Fibroblast of lung (primary cell): ENCODE results near the gene PIEZO2. TPM values are rescaled to one million over a fixed set of nuclear protein-coding genes. Genes with fewer than 3 reads are reported as not detected.
"Not testable (repeated sequence)": the region's sequence is repeated elsewhere in the genome, so short reads cannot be mapped to it uniquely, and the experiment has no call there.

Source experiments
- DNase-seq, 2 donors: peaks; one replicate each; pipeline versions ENCODE4 v3.0.0 to v3.0.0-alpha.2; 2010; ENCODE audit warnings: low read depth in 2 of 2
- H2AFZ ChIP-seq: 2 replicates; pipeline ENCODE4 v1.5.1; 2012; ENCODE audit warnings: low read length, control low read depth, inconsistent platforms
- H3K27ac ChIP-seq: 2 replicates; pipeline ENCODE4 v1.5.1; 2011; ENCODE audit warnings: low read length, control low read depth; ENCODE audit not compliant: insufficient read depth
- H3K27me3 ChIP-seq: 2 replicates; pipeline ENCODE4 v1.5.1; 2011; ENCODE audit warnings: mild to moderate bottlenecking, low read length; ENCODE audit not compliant: control insufficient read depth, insufficient read depth
- H3K36me3 ChIP-seq: 2 replicates; pipeline ENCODE4 v1.5.1; 2011; ENCODE audit warnings: low read length; ENCODE audit not compliant: control insufficient read depth, insufficient read depth
- H3K4me1 ChIP-seq: 2 replicates; pipeline ENCODE4 v1.5.1; 2011; ENCODE audit warnings: low read length; ENCODE audit not compliant: control insufficient read depth, insufficient read depth; ENCODE audit errors: extremely low read depth
- H3K4me2 ChIP-seq: 2 replicates; pipeline ENCODE4 v1.5.1; 2011; ENCODE audit warnings: low read length, control low read depth; ENCODE audit not compliant: insufficient read depth; ENCODE audit errors: extremely low read depth
- H3K4me3 ChIP-seq, 4 experiments: fragments of 200-600 bp in 1 of 4; sonication (generic) in 1 of 4; replicated peaks in 1 of 4; 2 replicates each; pipeline ENCODE4 v1.5.1; 2011 to 2016; ENCODE audit warnings: low read length in 4 of 4, low read depth in 3 of 4, mild to moderate bottlenecking in 3 of 4, control low read depth in 2 of 4, inconsistent platforms in 1 of 4, mixed read lengths in 1 of 4; ENCODE audit not compliant: insufficient read depth in 1 of 4; ENCODE audit errors: control extremely low read depth in 1 of 4
- H3K79me2 ChIP-seq: 2 replicates; pipeline ENCODE4 v1.5.1; 2012; ENCODE audit warnings: mild to moderate bottlenecking, low read length, inconsistent platforms; ENCODE audit not compliant: control insufficient read depth, insufficient read depth
- H3K9ac ChIP-seq: 2 replicates; pipeline ENCODE4 v1.5.1; 2011; ENCODE audit warnings: mild to moderate bottlenecking, low read length, control low read depth; ENCODE audit not compliant: insufficient read depth
- H3K9me3 ChIP-seq: 2 replicates; pipeline ENCODE4 v1.5.1; 2012; ENCODE audit warnings: low read depth, low read length; ENCODE audit not compliant: control insufficient read depth, insufficient read depth
- H4K20me1 ChIP-seq: 2 replicates; pipeline ENCODE4 v1.5.1; 2011; ENCODE audit warnings: low read length; ENCODE audit not compliant: control insufficient read depth, insufficient read depth; ENCODE audit errors: extremely low read depth
- polyA plus RNA-seq, 2 donors: library from polyadenylated mRNA; depleted of rRNA in 1 of 2; stranded (reverse) in 1 of 2; unstranded in 1 of 2; fragments of >200 nt; gene quantifications; 2 replicates each; pipeline ENCODE4 v1.2.1, GENCODE V29; 2011 to 2012; ENCODE audit warnings: missing spikeins in 1 of 2
- total RNA-seq: library from RNA; depleted of rRNA; stranded (reverse); fragments of >200 nt; gene quantifications from 2 replicates; pipeline ENCODE4 v1.2.1, GENCODE V29; 2014

Gene PIEZO2
- total and polyA plus RNA-seq, 2 donors (not counting 1 experiment from before 2014, with no cell fraction given) = 1.2 to 6.6 TPM

DNA sequence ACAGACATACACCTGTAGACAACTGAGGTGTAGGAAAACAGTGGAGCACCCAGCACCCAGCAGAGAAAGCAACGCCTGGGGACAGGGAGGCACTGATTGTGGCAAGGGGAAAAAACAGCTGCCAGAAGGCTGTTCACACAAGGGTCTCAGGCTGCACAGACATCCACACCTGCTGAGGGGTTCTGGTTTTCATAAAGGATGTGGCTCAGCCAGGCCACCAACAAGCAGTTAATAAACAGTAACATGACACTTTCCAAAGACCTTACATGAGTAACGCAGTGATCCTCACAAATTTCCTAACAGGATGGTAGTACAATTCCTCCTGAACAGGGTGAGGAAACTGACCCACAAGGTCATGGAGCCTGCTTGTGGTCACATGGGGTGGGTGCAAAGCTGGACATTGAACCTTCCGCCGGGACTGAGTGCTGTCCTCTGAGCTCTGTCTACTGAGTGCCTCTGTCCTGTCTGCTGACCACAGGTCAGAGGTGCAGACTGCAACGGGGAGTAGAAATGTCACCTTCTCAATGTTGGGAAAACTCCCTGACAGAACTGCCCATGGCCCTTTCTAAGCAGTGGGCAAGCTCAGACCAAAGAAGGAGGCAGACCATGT is 506.3 kb downstream of the PIEZO2 start:
- not testable (repeated sequence) for H3K9me3 ChIP-seq, H3K79me2 ChIP-seq, H3K4me3 ChIP-seq, H3K9ac ChIP-seq, H3K27ac ChIP-seq, H3K4me2 ChIP-seq, H4K20me1 ChIP-seq, DNase-seq, H3K4me1 ChIP-seq, H2AFZ ChIP-seq, H3K27me3 ChIP-seq, H3K36me3 ChIP-seq

- H3K4me3 ChIP-seq, H3K4me1 ChIP-seq, H3K79me2 ChIP-seq, H4K20me1 ChIP-seq, H3K9me3 ChIP-seq, H3K36me3 ChIP-seq, H3K9ac ChIP-seq, H3K27ac ChIP-seq, H3K27me3 ChIP-seq, H3K4me2 ChIP-seq, H2AFZ ChIP-seq, DNase-seq: not testable (repeated sequence)
Measured at GRCh38 chr18:10638539-10638885, 510.9 kb downstream of the PIEZO2 start.

- not testable (repeated sequence) for H2AFZ ChIP-seq, H4K20me1 ChIP-seq, H3K4me2 ChIP-seq, H3K4me3 ChIP-seq, H3K79me2 ChIP-seq, DNase-seq, H3K9ac ChIP-seq, H3K27me3 ChIP-seq, H3K36me3 ChIP-seq, H3K4me1 ChIP-seq, H3K9me3 ChIP-seq, H3K27ac ChIP-seq
Measured at GRCh38 chr18:10637858-10638538, 511.4 kb downstream of the PIEZO2 start.

DNA sequence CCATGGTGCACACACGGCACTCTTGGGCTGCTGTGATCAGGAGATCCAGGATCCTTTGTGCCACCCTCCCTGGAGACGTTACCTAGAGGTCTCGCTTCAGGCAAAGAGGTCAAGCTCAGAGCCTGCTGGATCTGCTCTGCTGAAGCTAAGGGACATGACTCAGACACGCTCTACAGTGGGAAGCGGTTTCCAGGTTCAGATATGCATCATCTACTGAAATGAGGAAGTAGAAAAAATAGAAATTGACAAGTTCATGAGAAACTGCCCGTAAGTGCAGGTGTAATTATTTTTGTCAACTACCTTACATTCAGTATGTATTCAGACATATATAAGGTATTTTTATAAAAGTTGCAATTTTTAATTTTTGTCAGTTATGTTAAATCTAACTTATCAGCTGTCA is 520.3 kb downstream of the PIEZO2 start:
- H3K27me3 ChIP-seq, H3K4me2 ChIP-seq, H3K4me3 ChIP-seq, H4K20me1 ChIP-seq, H3K9ac ChIP-seq, H3K36me3 ChIP-seq, DNase-seq, H3K4me1 ChIP-seq, H3K9me3 ChIP-seq, H2AFZ ChIP-seq, H3K79me2 ChIP-seq, H3K27ac ChIP-seq: not testable (repeated sequence)

GRCh38 chr18:10626606-10627213 is 522.7 kb downstream of the PIEZO2 start:
- H3K36me3 ChIP-seq, H3K9me3 ChIP-seq, H4K20me1 ChIP-seq, DNase-seq, H2AFZ ChIP-seq, H3K27me3 ChIP-seq, H3K79me2 ChIP-seq, H3K4me1 ChIP-seq, H3K9ac ChIP-seq, H3K27ac ChIP-seq, H3K4me3 ChIP-seq, H3K4me2 ChIP-seq: not testable (repeated sequence)

GRCh38 chr18:10623606-10624005 is 525.8 kb downstream of the PIEZO2 start:
- H3K27ac ChIP-seq = not testable (repeated sequence)

More at GRCh38 chr18:10623606-10624005, 525.8 kb downstream of the PIEZO2 start:
- not testable (repeated sequence) for H3K4me1 ChIP-seq, H3K27me3 ChIP-seq, H2AFZ ChIP-seq, H3K79me2 ChIP-seq, H3K36me3 ChIP-seq, H3K9me3 ChIP-seq, H3K4me2 ChIP-seq, DNase-seq, H3K4me3 ChIP-seq, H3K9ac ChIP-seq, H4K20me1 ChIP-seq
